Measurements from ENCODE around the gene NR1H2.

Gene NR1H2

GRCh38 chr19:50371914-50372475 lies 4.3 kb upstream of the NR1H2 start:
- TF ChIP-seq, protein P1, sequence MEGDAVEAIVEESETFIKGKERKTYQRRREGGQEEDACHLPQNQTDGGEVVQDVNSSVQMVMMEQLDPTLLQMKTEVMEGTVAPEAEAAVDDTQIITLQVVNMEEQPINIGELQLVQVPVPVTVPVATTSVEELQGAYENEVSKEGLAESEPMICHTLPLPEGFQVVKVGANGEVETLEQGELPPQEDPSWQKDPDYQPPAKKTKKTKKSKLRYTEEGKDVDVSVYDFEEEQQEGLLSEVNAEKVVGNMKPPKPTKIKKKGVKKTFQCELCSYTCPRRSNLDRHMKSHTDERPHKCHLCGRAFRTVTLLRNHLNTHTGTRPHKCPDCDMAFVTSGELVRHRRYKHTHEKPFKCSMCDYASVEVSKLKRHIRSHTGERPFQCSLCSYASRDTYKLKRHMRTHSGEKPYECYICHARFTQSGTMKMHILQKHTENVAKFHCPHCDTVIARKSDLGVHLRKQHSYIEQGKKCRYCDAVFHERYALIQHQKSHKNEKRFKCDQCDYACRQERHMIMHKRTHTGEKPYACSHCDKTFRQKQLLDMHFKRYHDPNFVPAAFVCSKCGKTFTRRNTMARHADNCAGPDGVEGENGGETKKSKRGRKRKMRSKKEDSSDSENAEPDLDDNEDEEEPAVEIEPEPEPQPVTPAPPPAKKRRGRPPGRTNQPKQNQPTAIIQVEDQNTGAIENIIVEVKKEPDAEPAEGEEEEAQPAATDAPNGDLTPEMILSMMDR (IDR thresholded peaks at IDR 0.05; ENCODE audit: control insufficient read depth, insufficient read depth, low read depth, low read length, missing control alignments): no peak
- no peak for DNase-seq (ENCODE audit: low read depth)
- H3K4me3 ChIP-seq (ENCODE audit: control insufficient read depth, low read depth, low read length): no peak overlapping the region

- TF ChIP-seq, protein P1 (IDR thresholded peaks at IDR 0.05; ENCODE audit: control insufficient read depth, insufficient read depth, low read depth, low read length, missing control alignments): no peak
- H3K4me3 ChIP-seq (ENCODE audit: control insufficient read depth, low read depth, low read length): peak overlapping the region; percentile 79
- no peak for DNase-seq (ENCODE audit: low read depth)
Measured at GRCh38 chr19:50377051-50377461, 799 bp downstream of the NR1H2 start.

GRCh38 chr19:50377517-50377916 lies 1.3 kb downstream of the NR1H2 start:
- no peak overlapping the region for H3K4me3 ChIP-seq (ENCODE audit: control insufficient read depth, low read depth, low read length)
- no peak for DNase-seq (ENCODE audit: low read depth)
- TF ChIP-seq, protein P1 (IDR thresholded peaks at IDR 0.05; ENCODE audit: control insufficient read depth, insufficient read depth, low read depth, low read length, missing control alignments): no peak

- TF ChIP-seq, protein P1 (IDR thresholded peaks at IDR 0.05; ENCODE audit: control insufficient read depth, insufficient read depth, low read depth, low read length, missing control alignments): no peak
- no peak overlapping the region for H3K4me3 ChIP-seq (ENCODE audit: control insufficient read depth, low read depth, low read length)
Measured at GRCh38 chr19:50378169-50378862, 2.1 kb downstream of the NR1H2 start.

GRCh38 chr19:50378863-50379236 lies 2.6 kb downstream of the NR1H2 start:
- TF ChIP-seq, protein P1 (IDR thresholded peaks at IDR 0.05; ENCODE audit: control insufficient read depth, insufficient read depth, low read depth, low read length, missing control alignments): no peak

More at GRCh38 chr19:50378169-50378862, 2.1 kb downstream of the NR1H2 start:
- no peak for DNase-seq (ENCODE audit: low read depth)

DNA sequence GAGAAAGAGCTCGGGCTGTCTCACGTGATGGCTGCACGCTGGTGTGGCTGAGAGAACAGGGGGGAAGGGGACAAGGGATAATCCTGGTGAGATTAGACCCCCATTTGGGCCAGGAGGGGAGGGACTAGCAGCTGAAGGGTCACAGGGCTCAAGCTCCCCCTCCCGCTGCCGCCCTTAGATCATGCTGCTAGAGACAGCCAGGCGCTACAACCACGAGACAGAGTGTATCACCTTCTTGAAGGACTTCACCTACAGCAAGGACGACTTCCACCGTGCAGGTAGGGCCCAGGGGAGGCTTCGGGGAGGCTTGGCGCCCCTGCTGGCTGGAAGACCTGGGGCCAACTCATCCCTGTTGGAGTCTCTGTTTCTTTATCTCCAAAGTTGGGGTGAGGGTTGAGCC lies 3.3 kb downstream of the NR1H2 start:
- TF ChIP-seq, protein P1 (IDR thresholded peaks at IDR 0.05; ENCODE audit: control insufficient read depth, insufficient read depth, low read depth, low read length, missing control alignments): no peak
- no peak for DNase-seq (ENCODE audit: low read depth)
- H3K4me3 ChIP-seq (ENCODE audit: control insufficient read depth, low read depth, low read length): no peak overlapping the region

More at GRCh38 chr19:50378863-50379236, 2.6 kb downstream of the NR1H2 start:
- DNase-seq (ENCODE audit: low read depth): no peak
- no peak overlapping the region for H3K4me3 ChIP-seq (ENCODE audit: control insufficient read depth, low read depth, low read length)

Data from AG09309 (cell line).